IPS DF 19.7 (cell line): ENCODE measurements around the gene RAB11FIP5.

ENCODE experiments used
- DNase-seq: peaks from one replicate; pipeline ENCODE4 v3.0.0-alpha.2; 2013; ENCODE audit warnings: low read depth, low spot score

The RAB11FIP5 gene

GRCh38 chr2:73033766-73034381 lies 78.9 kb downstream of the RAB11FIP5 start:
- DNase-seq = no peak

GRCh38 chr2:73033142-73033765 lies 79.5 kb downstream of the RAB11FIP5 start:
- no peak for DNase-seq

GRCh38 chr2:73032702-73033097 lies 80.0 kb downstream of the RAB11FIP5 start:
- no peak for DNase-seq

GRCh38 chr2:73031725-73032701 lies 80.7 kb downstream of the RAB11FIP5 start:
- DNase-seq = no peak

GRCh38 chr2:73031095-73031678 lies 81.6 kb downstream of the RAB11FIP5 start:
- DNase-seq = no peak

- DNase-seq = no peak
Measured at GRCh38 chr2:73028841-73029240, 83.9 kb downstream of the RAB11FIP5 start.

- DNase-seq = no peak
Measured at GRCh38 chr2:73027340-73027739, 85.4 kb downstream of the RAB11FIP5 start.

- DNase-seq = no peak
Measured at GRCh38 chr2:73023497-73023896, 89.3 kb downstream of the RAB11FIP5 start.
